GM19372 (cell line): ENCODE results near the gene PIK3CD.
"Not testable (repeated sequence)": the region's sequence is repeated elsewhere in the genome, so short reads cannot be mapped to it uniquely, and the experiment has no call there.

ENCODE experiments used
- ATAC-seq: cut with Tn5 transposase; IDR thresholded peaks from one replicate; pipeline ENCODE4 v1.9.1; 2021; ENCODE audit warnings: mild to moderate bottlenecking, low read depth, moderate library complexity; ENCODE audit not compliant: unreplicated experiment

PIK3CD gene

GRCh38 chr1:9653491-9654050, 2.0 kb downstream of the PIK3CD start:
- ATAC-seq: no peak

GRCh38 chr1:9654051-9654833, 2.7 kb downstream of the PIK3CD start:
- ATAC-seq: no peak

- ATAC-seq: no peak
These were observed 3.5 kb downstream of the PIK3CD start for GRCh38 chr1:9654834-9655723.

GRCh38 chr1:9655836-9656235, 4.3 kb downstream of the PIK3CD start:
- ATAC-seq: no peak

GRCh38 chr1:9657521-9658032, 6.0 kb downstream of the PIK3CD start:
- ATAC-seq: no peak

- no peak for ATAC-seq
These were observed 6.7 kb downstream of the PIK3CD start for GRCh38 chr1:9658199-9658598.

- ATAC-seq: no peak
These were observed 7.8 kb downstream of the PIK3CD start for GRCh38 chr1:9659328-9659727.

- no peak for ATAC-seq
These were observed 11.7 kb downstream of the PIK3CD start for GRCh38 chr1:9663257-9663656.

- ATAC-seq: no peak
These were observed 13.7 kb downstream of the PIK3CD start for GRCh38 chr1:9665193-9665592.

- ATAC-seq: no peak
These were observed 16.5 kb downstream of the PIK3CD start for GRCh38 chr1:9668080-9668479.

- ATAC-seq: no peak
These were observed 18.6 kb downstream of the PIK3CD start for GRCh38 chr1:9670085-9670484.

GRCh38 chr1:9671377-9672140, 20.0 kb downstream of the PIK3CD start:
- ATAC-seq: no peak

- no peak for ATAC-seq
These were observed 20.9 kb downstream of the PIK3CD start for GRCh38 chr1:9672444-9672843.

GRCh38 chr1:9675393-9675792, 23.9 kb downstream of the PIK3CD start:
- ATAC-seq: no peak

- ATAC-seq: not testable (repeated sequence)
These were observed 24.6 kb downstream of the PIK3CD start for GRCh38 chr1:9676128-9676527.

- ATAC-seq: no peak
These were observed 25.4 kb downstream of the PIK3CD start for GRCh38 chr1:9676815-9677393.

- ATAC-seq: no peak
These were observed 28.6 kb downstream of the PIK3CD start for GRCh38 chr1:9680091-9680490.

- ATAC-seq: no peak
These were observed 29.3 kb downstream of the PIK3CD start for GRCh38 chr1:9680828-9681227.

GRCh38 chr1:9684801-9685200, 33.3 kb downstream of the PIK3CD start:
- no peak for ATAC-seq
